Skeletal muscle tissue (tissue), 4 donors: Measurements from ENCODE around the gene PLEKHH3. TPM values are rescaled to one million over a fixed set of nuclear protein-coding genes. Genes with fewer than 3 reads are reported as not detected.

Experiments used
- H3K27ac ChIP-seq: one replicate; pipeline ENCODE4 v1.7.0; 2013; ENCODE audit warnings: mild to moderate bottlenecking, low read depth, low read length, inconsistent platforms
- H3K27me3 ChIP-seq, 3 donors: one replicate each; pipeline ENCODE4 v1.7.0; 2013; ENCODE audit warnings: low read length in 3 of 3; ENCODE audit not compliant: control insufficient read depth in 3 of 3, insufficient read depth in 3 of 3
- H3K36me3 ChIP-seq, 3 donors: one replicate each; pipeline ENCODE4 v1.7.0; 2013; ENCODE audit warnings: low read length in 3 of 3; ENCODE audit not compliant: control insufficient read depth in 3 of 3, insufficient read depth in 3 of 3
- H3K4me1 ChIP-seq, 3 donors: one replicate each; pipeline ENCODE4 v1.7.0; 2013; ENCODE audit warnings: low read length in 3 of 3, mild to moderate bottlenecking in 3 of 3; ENCODE audit not compliant: control insufficient read depth in 3 of 3, insufficient read depth in 3 of 3
- H3K4me3 ChIP-seq, 3 donors: one replicate each; pipeline ENCODE4 v1.7.0; 2013; ENCODE audit warnings: low read length in 3 of 3
- H3K9ac ChIP-seq, 3 donors: one replicate each; pipeline ENCODE4 v1.7.0; 2013; ENCODE audit warnings: low read length in 3 of 3, mild to moderate bottlenecking in 3 of 3, moderate library complexity in 2 of 3, low read depth in 1 of 3
- H3K9me3 ChIP-seq, 3 donors: one replicate each; pipeline ENCODE4 v1.7.0; 2013; ENCODE audit warnings: low read length in 3 of 3; ENCODE audit not compliant: control insufficient read depth in 3 of 3
- total RNA-seq: library from RNA; depleted of rRNA; stranded (reverse); fragments of >200 nt; gene quantifications from one replicate; pipeline ENCODE4 v1.2.3, GENCODE V29; 2014
- donor health status: Osteomylitis.

Gene PLEKHH3
- total RNA-seq, 1 donor from 2014 or later, result 20.4 TPM

GRCh38 chr17:42700586-42701289 lies 23.9 kb upstream of the PLEKHH3 start:
- no peak overlapping the region for H3K4me3 ChIP-seq
- no peak overlapping the region for H3K27ac ChIP-seq
- peaks cover 64 to 71% (median 69%) of the 10 kb centered on the region in 3 donors for H3K36me3 ChIP-seq
- no peaks in the 10 kb centered on the region for H3K9me3 ChIP-seq
- no peaks in the 10 kb centered on the region for H3K27me3 ChIP-seq
- H3K9ac ChIP-seq, result no peak overlapping the region
- H3K4me1 ChIP-seq, result peaks cover 0 to 5% (median 3%) of the 10 kb centered on the region in 3 donors

- Histone ChIP-seq H3K27ac (no peak overlapping the region), H3K4me1 (peaks cover 0 to 5% (median 3%) of the 10 kb centered on the region in 3 donors), H3K27me3 (no peaks in the 10 kb centered on the region), H3K9me3 (no peaks in the 10 kb centered on the region), H3K36me3 (peaks cover 54 to 68% (median 68%) of the 10 kb centered on the region in 3 donors), H3K4me3 (no peak overlapping the region), H3K9ac (no peak overlapping the region)
These were observed 22.6 kb upstream of the PLEKHH3 start for GRCh38 chr17:42699415-42699740.

GRCh38 chr17:42698736-42699414 lies 22.1 kb upstream of the PLEKHH3 start:
- Histone ChIP-seq H3K4me1 (peaks cover 0 to 5% (median 3%) of the 10 kb centered on the region in 3 donors), H3K36me3 (peaks cover 49 to 65% (median 63%) of the 10 kb centered on the region in 3 donors), H3K27me3 (no peaks in the 10 kb centered on the region), H3K4me3 (no peak overlapping the region), H3K27ac (no peak overlapping the region), H3K9me3 (no peaks in the 10 kb centered on the region), H3K9ac (no peak overlapping the region)

GRCh38 chr17:42697108-42697811 lies 20.5 kb upstream of the PLEKHH3 start:
- H3K4me1 ChIP-seq, result peaks cover 0 to 5% (median 3%) of the 10 kb centered on the region in 3 donors
- H3K36me3 ChIP-seq, result peaks cover 46 to 61% (median 52%) of the 10 kb centered on the region in 3 donors

GRCh38 chr17:42695500-42695899 lies 18.7 kb upstream of the PLEKHH3 start:
- Histone ChIP-seq H3K9ac (no peak overlapping the region), H3K4me1 (peaks cover 2 to 5% (median 3%) of the 10 kb centered on the region in 3 donors), H3K27ac (no peak overlapping the region), H3K36me3 (peaks cover 36 to 54% (median 37%) of the 10 kb centered on the region in 3 donors), H3K9me3 (no peaks in the 10 kb centered on the region), H3K27me3 (no peaks in the 10 kb centered on the region), H3K4me3 (no peak overlapping the region)

More at GRCh38 chr17:42697108-42697811, 20.5 kb upstream of the PLEKHH3 start:
- Histone ChIP-seq H3K9me3 (no peaks in the 10 kb centered on the region), H3K4me3 (no peak overlapping the region), H3K27ac (no peak overlapping the region), H3K9ac (no peak overlapping the region), H3K27me3 (no peaks in the 10 kb centered on the region)

- no peak overlapping the region for H3K9ac ChIP-seq
- H3K36me3 ChIP-seq, result peaks cover 30 to 48% (median 34%) of the 10 kb centered on the region in 3 donors
- no peaks in the 10 kb centered on the region for H3K27me3 ChIP-seq
- H3K27ac ChIP-seq, result no peak overlapping the region
- H3K4me1 ChIP-seq, result peaks cover 2 to 5% (median 3%) of the 10 kb centered on the region in 3 donors
- H3K4me3 ChIP-seq, result no peak overlapping the region
- no peaks in the 10 kb centered on the region for H3K9me3 ChIP-seq
These were observed 17.7 kb upstream of the PLEKHH3 start for GRCh38 chr17:42694524-42694923.

- H3K27me3 ChIP-seq, result no peaks in the 10 kb centered on the region
- H3K27ac ChIP-seq, result no peak overlapping the region
- no peak overlapping the region for H3K4me3 ChIP-seq
- H3K4me1 ChIP-seq, result peaks cover 0 to 2% (median 0%) of the 10 kb centered on the region in 3 donors
- H3K36me3 ChIP-seq, result peaks cover 30 to 40% (median 33%) of the 10 kb centered on the region in 3 donors
- H3K9me3 ChIP-seq, result no peaks in the 10 kb centered on the region
- H3K9ac ChIP-seq, result no peak overlapping the region
These were observed 15.7 kb upstream of the PLEKHH3 start for GRCh38 chr17:42692489-42692888.

- no peak overlapping the region for H3K9ac ChIP-seq
- peaks cover 0 to 2% (median 0%) of the 10 kb centered on the region in 3 donors for H3K4me1 ChIP-seq
- no peaks in the 10 kb centered on the region for H3K9me3 ChIP-seq
- H3K27me3 ChIP-seq, result no peaks in the 10 kb centered on the region
- no peak overlapping the region for H3K4me3 ChIP-seq
- H3K27ac ChIP-seq, result no peak overlapping the region
- H3K36me3 ChIP-seq, result peaks cover 28 to 47% (median 29%) of the 10 kb centered on the region in 3 donors
These were observed 14.3 kb upstream of the PLEKHH3 start for GRCh38 chr17:42691021-42691545.

- Histone ChIP-seq H3K27ac (no peak overlapping the region), H3K27me3 (no peaks in the 10 kb centered on the region), H3K9me3 (no peaks in the 10 kb centered on the region), H3K36me3 (peaks cover 28 to 47% (median 29%) of the 10 kb centered on the region in 3 donors), H3K4me3 (no peak overlapping the region), H3K4me1 (peaks cover 0 to 2% (median 0%) of the 10 kb centered on the region in 3 donors), H3K9ac (no peak overlapping the region)
These were observed 13.8 kb upstream of the PLEKHH3 start for GRCh38 chr17:42690596-42690995.
